ENCODE measurements around the gene IGSF23.
"Not testable (repeated sequence)": the region's sequence is repeated elsewhere in the genome, so short reads cannot be mapped to it uniquely, and the experiment has no call there.

Gene IGSF23

DNA sequence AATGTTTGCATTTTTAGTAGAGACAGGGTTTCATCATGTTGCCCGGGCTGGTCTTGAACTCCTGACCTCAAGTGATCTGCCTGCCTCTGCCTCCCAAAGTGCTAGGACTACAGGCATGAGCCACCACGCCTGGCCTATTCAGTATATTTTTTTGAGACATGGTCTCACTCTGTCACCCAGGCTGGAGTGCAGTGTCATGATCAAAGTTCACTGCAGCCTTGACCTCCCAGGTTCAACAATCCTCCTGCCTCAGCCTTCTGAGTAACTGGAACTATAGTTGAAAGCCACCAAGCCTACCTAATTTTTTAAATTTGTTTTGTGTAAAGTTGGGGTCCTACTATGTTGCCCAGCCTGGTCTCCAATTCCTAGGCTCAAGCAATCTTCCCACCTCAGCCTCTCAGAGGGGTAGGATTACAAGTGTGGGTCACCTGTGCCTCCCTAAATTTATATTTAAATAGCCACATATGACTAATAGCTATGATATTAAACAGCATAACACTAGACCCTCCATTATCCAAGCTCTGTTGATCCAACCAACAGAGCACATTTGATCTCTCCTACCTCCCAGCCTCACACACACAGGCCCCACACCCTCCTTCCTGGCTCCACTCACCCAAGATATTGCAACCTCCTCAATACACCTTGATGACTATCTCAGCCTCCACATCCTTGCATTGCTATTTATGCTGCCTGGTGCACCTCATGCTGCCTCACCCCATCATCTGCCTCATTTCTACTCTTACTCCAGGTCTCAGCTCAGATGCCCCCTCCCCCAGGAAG lies 55.8 kb downstream of the IGSF23 start:
- DNase-seq, result no peak

DNA sequence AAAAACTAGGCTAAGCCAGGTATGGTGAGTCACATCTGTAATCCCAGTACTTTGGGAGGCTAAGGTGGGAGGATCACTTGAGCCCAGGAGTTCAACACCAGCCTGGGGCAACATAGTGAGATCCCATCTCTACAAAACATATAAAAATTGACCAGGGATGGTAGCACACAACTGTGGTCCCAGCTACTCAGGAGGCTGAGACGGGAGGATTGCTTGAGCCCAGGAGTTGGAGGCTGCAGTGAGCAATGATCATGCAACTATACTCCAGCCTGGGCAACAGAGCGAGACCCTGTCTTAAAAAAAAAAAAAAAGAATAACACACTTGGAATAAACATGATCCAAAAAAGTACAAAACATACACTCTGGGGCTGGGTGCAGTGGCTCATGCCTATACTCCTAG lies 56.7 kb downstream of the IGSF23 start:
- not testable (repeated sequence) for DNase-seq

DNA sequence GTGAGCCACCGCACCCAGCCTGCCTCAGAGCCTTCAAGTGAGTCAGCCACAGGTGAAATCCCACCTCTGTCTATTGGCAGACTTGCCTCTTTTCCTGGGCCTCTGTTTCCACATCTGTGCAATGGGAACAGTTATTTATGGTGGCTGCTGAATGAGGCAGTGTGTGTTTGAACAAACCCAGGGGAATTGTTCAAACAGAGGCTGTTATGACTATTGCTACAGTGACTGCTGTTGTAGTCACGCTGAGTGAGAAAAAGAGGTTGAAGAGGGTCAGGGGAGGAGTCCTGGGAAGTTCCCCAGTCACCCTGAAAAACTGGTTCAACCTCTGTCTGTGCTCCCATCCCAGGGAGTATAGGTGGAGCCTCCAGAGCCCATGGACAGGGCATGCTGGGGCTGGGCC lies 58.0 kb downstream of the IGSF23 start, which contains the start of gene CEACAM19:
CEACAM19 (plus strand) TSS at position 83 of the 400 bp plus-strand sequence. CDS start 450 bp downstream, outside the sequence.
- no peak for DNase-seq

DNA sequence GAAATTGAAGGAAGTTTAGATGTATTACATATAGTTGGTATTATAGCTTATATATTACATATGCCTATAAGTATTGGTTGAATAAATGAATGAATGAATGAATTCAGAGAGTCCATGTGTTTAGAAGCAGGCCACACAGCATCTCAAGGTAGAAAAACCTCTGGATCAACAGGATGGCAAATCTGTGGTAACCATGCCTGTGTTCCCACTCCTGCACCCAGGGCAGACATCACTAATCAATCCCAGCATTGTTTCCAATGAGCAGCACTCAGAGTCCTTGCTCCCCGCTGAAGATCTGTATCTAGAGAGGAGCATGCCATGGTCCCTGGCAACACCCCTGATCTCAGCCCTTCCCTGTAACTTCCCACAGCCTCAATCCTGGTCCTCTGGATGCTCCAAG lies 58.9 kb downstream of the IGSF23 start:
- no peak for DNase-seq

DNA sequence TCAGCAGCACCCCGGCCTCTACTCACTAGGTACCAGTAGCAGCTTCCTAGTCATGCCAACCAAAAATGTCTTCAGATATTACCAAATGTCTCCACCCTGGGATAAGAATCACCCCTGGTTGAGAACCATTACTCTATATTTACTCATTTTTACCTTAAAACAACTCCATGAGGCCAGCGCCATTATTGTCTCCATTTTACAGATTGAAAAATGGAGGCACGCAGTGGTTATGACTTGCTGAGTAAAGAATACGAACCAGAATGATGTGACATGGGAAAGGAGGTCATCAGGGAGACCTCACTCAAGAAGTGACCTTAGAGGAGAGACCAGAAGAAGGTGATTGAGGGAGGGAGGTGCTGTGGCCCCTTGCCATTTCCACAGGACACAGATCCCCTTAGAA lies 60.1 kb downstream of the IGSF23 start:
- DNase-seq, result no peak

DNA sequence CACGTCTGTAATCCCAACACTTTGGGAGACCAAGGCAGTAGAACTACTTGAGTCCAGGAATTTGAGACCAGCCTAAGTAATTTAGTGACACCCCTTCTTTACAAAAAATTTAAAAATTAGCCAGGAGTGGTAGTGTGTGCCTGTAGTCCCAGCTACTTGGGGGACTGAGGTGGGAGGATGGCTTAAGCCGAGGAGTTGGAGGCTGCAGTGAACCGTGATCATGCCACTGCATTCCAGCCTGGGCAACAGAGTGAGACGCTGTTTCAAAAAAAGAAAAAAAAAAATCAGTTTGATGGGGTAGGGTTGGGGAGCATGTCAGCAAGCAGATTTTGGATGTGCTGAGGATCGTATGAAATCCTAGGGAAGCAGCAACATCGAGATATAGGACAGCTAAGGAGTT lies 62.2 kb downstream of the IGSF23 start:
- DNase-seq, result no peak

DNA sequence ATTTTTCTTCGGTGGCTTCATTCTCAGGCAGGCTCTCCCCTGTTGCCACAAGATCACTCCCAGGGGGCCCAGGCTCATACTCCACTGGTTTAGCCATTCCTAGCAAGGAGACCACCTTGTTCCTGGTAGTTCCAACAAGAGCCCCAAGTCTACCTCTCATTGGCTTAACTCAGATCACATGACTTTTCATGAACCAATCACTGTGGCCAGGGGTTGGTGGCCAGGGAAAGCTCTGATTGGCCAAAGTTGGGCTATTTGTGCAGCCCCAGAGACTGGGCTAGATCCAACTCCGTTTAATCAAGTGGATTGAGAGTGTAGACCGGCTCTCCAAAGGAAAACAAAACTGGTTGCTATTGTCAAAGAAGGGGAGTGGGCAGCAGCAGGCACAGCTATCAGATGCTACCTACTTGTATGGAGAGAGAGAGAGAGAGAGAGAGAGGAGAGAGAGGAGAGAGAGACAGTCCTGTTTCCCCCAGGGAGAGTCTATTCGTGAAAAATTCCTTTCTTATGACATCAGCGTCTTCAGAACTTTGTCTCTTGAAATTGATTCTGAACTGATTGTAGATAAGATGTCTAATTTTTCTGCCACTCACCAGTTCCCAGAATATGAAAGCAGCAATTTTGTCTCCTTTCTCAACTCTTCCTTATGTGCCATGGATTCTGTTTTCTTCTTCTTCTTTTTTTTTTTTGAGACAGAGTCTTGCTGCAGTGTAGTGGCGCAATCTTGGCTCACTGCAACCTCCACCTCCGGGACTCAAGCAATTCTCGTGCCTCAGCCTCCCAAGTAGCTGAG lies 63.9 kb downstream of the IGSF23 start:
- no peak for DNase-seq

DNA sequence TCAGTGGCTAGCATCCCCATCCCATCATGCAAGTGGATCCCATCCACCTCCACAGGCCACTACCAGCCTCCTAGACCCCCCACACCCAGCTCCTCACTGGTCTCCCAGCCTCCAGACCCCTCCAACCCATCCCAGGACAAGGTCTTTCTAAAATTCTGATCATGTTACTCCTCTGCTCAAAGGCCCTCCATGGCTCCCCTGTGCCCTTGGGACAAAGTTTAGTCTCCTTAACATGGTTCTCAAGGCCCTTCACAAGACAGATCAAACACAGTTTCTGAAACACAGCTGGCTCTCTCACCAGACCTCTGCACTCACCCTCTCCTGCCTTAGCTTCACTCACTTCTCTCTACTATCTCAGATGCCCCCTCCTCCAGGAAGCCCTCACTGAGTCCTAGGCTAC lies 67.2 kb downstream of the IGSF23 start:
- DNase-seq, result no peak

DNA sequence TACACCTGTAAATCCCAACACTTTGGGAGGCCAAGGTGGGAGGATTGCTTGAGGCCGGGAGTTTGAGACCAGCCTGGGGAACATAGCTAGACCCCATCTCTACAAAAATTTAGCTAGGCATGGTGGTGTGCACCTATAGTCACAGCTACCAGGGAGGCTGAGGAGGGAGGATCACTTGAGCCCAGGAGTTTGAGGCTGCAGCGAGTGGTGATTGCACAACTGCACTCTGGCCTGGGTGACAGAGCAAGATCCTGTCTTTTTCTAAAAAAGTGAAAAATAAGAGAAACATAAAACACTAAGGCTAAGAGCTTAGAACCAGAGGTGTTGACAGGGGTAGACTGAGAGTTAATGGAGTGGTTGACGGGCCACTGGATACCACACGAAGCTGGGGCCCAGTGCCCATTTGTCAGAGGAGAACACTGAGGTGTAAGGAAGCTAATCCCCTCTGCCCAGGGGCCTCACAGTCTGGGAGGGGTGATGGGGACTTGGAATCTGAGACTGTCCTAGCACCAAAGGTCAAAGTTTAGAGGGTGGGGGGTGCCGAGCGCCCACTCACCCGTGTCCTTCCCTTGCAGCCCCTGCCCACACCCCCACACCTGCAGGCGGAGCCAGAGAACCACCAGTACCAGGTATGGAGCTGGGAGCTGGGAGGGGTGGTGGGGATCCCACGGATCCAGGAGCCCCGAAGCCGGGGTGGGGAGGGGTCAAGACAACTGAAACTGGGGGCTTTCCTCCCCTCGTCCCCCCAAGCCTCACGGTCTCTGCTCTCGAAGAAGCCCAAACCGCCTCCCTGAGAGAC lies 68.8 kb downstream of the IGSF23 start:
- no peak for DNase-seq

DNA sequence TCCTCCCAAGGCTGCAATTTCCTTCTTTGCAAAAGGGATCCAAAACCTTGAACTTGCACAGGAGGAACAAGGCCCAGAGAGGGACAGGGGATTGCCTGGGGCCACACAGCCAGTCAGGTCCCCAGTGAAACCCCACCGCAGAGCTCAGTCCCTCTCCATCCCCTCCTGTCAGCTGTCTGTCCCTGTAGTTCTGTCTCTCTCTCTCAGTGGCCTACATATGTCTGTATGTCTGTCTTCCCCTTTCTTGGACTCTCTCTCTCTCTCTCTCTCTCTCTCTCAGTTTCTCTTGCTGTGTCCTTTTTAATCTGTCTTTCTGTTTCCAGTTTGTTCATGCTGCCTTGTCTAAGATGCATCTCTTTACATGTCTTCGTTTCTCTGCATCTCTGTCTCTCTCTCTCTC lies 69.4 kb downstream of the IGSF23 start:
- DNase-seq, result no peak

DNA sequence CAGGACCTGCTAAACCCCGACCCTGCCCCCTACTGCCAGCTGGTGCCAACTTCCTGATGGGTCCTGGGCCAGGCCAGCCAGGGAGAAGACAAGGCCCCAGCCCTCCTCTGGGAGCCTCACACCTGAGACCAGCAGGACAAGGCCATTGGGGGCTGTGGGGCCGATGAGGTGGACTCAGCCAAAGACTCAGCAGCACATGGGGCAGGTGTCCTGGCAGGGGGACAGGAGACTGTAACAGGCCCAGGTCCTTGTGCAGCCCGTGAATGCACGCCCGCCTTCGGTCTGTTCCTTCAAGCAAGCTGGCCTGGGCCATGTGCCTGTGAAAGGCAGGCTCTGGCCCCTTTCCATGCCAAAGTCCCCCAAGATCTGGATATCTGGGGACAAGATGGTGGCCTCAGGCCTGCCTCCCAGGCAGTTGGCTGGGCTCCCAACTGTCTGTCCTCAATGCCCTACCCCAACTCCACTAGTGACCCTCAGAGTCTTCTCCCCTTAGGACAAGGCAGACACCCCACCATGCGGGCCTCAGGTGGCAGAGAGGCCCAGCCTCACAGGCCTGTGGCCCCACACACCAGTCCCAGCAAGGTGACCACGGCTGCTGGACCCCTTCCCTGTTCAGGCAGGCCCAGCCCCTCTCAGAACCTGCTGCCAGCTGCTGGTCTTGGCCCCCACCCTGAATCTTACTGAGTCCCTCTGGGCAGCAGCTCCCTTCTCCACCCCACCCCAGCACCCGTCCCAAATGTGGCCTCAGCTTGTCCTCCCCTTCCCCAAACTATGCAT lies 70.3 kb downstream of the IGSF23 start:
- no peak for DNase-seq

DNA sequence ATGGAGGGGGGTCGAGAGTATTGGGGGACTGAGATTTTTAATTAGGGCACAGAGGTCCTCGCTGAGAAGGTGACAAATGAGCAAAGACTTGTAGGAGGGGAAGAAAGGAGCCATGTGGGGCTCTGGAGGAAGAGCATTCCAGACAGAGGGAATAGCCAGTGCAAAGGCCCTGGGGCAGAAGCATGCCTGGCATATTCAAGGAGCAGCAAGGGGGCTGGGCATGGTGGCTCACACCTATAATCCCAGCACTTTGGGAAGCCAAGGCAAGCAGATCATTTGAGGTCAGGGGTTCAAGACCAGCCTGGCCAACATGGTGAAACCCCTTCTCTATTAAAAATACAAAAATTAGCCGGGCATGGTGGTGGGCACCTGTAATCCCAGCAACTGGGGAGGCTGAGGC lies 71.0 kb downstream of the IGSF23 start:
- not testable (repeated sequence) for DNase-seq

DNA sequence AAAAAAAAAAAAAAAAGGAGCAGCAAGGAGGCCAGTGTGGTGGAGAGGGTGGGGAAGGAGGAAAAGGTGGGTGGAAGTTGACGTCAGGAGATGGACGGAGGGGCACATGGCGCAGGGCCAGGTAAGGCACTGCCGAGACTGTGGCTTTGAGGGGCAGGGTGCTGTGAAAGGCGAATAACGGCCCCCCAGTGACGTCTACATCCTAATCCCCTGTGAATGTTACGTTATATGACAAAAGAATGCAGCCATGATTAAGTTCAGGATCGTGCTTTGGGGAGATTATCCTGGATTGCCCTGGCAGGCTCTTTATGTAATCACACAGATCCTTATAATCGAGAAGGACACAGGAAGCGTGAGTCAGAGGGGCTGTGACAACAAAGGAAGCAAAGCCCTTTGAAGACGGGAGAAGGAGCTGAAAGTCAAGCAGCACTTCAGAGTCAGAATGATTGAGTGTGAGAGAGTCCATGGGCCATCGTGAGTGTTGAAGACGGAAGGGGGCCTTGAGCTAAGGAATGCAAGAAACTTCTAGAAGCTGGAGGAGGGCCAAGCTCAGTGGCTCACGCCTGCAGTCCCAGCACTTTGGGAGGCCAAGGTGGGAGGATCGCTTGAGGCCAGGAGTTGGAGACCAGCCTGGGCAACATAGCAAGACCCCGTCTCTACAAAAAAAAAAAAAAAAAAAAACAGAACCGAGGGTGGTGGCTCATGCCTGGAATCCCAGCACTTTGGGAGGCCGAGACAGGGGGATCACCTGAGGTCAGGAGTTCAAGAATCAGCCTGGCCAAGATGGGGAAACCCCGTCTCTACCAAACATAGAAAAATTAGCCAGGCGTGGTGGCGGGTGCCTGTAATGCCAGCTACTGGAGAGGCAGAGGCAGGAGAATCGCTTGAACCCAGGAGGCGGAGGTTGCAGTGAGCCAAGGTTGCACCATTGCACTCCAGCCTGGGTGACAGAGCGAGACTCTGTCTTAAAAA lies 71.8 kb downstream of the IGSF23 start:
- no peak for DNase-seq

DNA sequence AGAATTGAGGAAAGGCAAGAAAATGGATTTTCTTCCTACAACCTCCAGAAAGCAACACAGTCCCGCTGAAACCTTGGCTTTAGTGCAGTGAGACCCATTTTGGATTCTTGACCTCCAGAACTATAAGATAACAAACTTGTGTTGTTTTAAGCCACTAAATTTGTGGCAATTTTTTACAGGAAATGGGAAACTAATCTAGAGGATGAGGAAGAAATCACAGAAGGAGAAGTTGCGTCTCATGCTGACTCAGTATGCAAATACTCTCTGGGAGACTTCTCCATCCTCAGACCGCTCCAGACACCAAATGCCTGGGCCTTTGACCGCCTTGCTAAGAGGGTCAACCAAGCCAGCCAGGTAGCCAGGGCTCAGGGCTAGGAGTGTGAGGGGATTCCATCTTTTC lies 72.5 kb downstream of the IGSF23 start:
- DNase-seq, result no peak
